Hematopoietic multipotent progenitor cell treated with erythropoietin and hydrocortisone succinate and interleukin-3 and kit ligand, for 4 days (in vitro differentiated cells): ENCODE data around the gene SNRNP48.

Experiments used
- DNase-seq: peaks from one replicate; pipeline ENCODE4 v3.0.0-alpha.2; 2015

SNRNP48 gene

GRCh38 chr6:7647504-7647903 lies 57.5 kb downstream of the SNRNP48 start:
- DNase-seq: peak; percentile 43

GRCh38 chr6:7649037-7649810 lies 59.2 kb downstream of the SNRNP48 start:
- DNase-seq: peak; percentile 32

GRCh38 chr6:7650878-7651277 lies 60.9 kb downstream of the SNRNP48 start:
- DNase-seq: no peak

GRCh38 chr6:7652957-7653356 lies 63.0 kb downstream of the SNRNP48 start:
- no peak for DNase-seq

GRCh38 chr6:7656355-7656754 lies 66.4 kb downstream of the SNRNP48 start:
- DNase-seq: no peak

DNA sequence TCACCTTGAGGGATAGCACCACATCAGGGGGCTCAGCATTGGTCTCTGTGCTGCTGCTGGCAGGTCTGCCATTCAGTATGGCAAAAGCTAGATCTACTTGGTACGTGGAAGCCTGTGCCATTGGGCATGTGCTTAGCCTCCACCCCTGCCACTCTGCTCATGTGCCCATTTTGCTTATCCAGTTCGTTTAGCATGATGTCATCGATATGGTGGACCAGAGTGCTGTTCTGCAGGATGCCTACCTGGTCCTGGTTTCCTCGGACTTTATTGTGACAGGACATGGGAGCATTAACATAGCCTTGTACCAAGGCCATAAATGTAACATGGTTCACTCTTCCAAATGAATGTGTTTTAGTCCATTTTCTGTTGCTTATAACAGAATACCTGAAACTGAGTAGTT lies 68.5 kb downstream of the SNRNP48 start:
- DNase-seq: no peak

GRCh38 chr6:7661364-7661763 lies 71.4 kb downstream of the SNRNP48 start:
- DNase-seq: no peak
